K562 (cell line): ENCODE data around the gene SUMF2.

Experiments used
- ADNP ChIP-seq: fragments of 200-800 bp; sonication (Bioruptor generic); IDR thresholded peaks from 2 replicates; pipeline ENCODE4 v1.6.1; 2016; ENCODE audit warnings: missing genetic modification characterization, missing compliant biosample characterization
- CBFB ChIP-seq: sonication (generic); formaldehyde crosslinking; IDR thresholded peaks from 2 replicates; pipeline ENCODE4 v1.4.0; 2020; ENCODE audit warnings: mild to moderate bottlenecking, missing genetic modification reagents
- CCAR2 ChIP-seq: fragments of 200-400 bp; formaldehyde crosslinking; IDR thresholded peaks from 2 replicates; pipeline ENCODE4 v1.6.1; 2017; ENCODE audit warnings: mild to moderate bottlenecking, low read depth, low read length
- KDM4B ChIP-seq, 2 experiments: fragments of 450-650 bp in 1 of 2; sonication (generic) in 1 of 2; IDR thresholded peaks; 2 replicates each; pipeline ENCODE4 v1.6.1; 2016 to 2017; ENCODE audit warnings: borderline replicate concordance in 2 of 2, antibody characterized with exemption in 1 of 2, low read depth in 1 of 2, mild to moderate bottlenecking in 1 of 2
- SPI1 ChIP-seq: IDR thresholded peaks from 2 replicates; pipeline ENCODE4 v1.6.1; 2011; ENCODE audit warnings: low read depth, low read length, control low read depth, borderline replicate concordance
- TBL1XR1 ChIP-seq, 2 experiments: IDR thresholded peaks; 2 replicates each; pipeline ENCODE4 v1.6.1; 2012; ENCODE audit warnings: improper control_type of control experiment in 2 of 2, low read length in 2 of 2, mild to moderate bottlenecking in 1 of 2
- ZNF146 ChIP-seq: IDR thresholded peaks from one replicate; pipeline ENCODE4 v1.6.1; 2018; ENCODE audit warnings: missing compliant biosample characterization; ENCODE audit not compliant: unreplicated experiment
- TF ChIP-seq, protein P1 (sequence below), 3 experiments: IDR thresholded peaks in 2 of 3; conservative IDR thresholded peaks in 1 of 3; 2 replicates each; pipeline ENCODE4 v1.5.1; 2011 to 2012; ENCODE audit warnings: low read length in 3 of 3, mild to moderate bottlenecking in 3 of 3, control low read depth in 2 of 3, improper control_type of control experiment in 1 of 3, inconsistent platforms in 1 of 3, low read depth in 1 of 3, mixed read lengths in 1 of 3, moderate library complexity in 1 of 3; ENCODE audit not compliant: insufficient read depth in 2 of 3
- TF ChIP-seq, protein P2 (sequence below): sonication (generic); formaldehyde crosslinking; IDR thresholded peaks from 2 replicates; pipeline ENCODE4 v1.8.1; 2023; ENCODE audit warnings: mild to moderate bottlenecking, missing genetic modification reagents
- TF ChIP-seq, protein P3 (sequence below): sonication (generic); formaldehyde crosslinking; IDR thresholded peaks from 2 replicates; pipeline ENCODE4 v1.8.0; 2023; ENCODE audit warnings: mild to moderate bottlenecking, missing genetic modification reagents

DNA sequence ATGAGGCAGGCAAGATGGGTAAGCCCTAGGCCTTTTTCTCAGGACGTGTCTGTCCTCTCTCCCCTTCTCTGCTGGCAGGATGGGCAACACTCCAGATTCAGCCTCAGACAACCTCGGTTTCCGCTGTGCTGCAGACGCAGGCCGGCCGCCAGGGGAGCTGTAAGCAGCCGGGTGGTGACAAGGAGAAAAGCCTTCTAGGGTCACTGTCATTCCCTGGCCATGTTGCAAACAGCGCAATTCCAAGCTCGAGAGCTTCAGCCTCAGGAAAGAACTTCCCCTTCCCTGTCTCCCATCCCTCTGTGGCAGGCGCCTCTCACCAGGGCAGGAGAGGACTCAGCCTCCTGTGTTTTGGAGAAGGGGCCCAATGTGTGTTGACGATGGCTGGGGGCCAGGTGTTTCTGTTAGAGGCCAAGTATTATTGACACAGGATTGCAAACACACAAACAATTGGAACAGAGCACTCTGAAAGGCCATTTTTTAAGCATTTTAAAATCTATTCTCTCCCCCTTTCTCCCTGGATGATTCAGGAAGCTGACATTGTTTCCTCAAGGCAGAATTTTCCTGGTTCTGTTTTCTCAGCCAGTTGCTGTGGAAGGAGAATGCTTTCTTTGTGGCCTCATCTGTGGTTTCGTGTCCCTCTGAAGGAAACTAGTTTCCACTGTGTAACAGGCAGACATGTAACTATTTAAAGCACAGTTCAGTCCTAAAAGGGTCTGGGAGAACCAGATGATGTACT, 15.5 kb downstream of the SUMF2 start:
- TF ChIP-seq, protein P1, sequence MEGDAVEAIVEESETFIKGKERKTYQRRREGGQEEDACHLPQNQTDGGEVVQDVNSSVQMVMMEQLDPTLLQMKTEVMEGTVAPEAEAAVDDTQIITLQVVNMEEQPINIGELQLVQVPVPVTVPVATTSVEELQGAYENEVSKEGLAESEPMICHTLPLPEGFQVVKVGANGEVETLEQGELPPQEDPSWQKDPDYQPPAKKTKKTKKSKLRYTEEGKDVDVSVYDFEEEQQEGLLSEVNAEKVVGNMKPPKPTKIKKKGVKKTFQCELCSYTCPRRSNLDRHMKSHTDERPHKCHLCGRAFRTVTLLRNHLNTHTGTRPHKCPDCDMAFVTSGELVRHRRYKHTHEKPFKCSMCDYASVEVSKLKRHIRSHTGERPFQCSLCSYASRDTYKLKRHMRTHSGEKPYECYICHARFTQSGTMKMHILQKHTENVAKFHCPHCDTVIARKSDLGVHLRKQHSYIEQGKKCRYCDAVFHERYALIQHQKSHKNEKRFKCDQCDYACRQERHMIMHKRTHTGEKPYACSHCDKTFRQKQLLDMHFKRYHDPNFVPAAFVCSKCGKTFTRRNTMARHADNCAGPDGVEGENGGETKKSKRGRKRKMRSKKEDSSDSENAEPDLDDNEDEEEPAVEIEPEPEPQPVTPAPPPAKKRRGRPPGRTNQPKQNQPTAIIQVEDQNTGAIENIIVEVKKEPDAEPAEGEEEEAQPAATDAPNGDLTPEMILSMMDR (IDR thresholded peaks at IDR 0.05 in 2 of 3, conservative IDR thresholded peaks at IDR 0.05 in 1 of 3; ENCODE audit: insufficient read depth in 2 of 3, low read depth in 1 of 3, low read length in 3 of 3), result no peak
- TF ChIP-seq, protein P2, sequence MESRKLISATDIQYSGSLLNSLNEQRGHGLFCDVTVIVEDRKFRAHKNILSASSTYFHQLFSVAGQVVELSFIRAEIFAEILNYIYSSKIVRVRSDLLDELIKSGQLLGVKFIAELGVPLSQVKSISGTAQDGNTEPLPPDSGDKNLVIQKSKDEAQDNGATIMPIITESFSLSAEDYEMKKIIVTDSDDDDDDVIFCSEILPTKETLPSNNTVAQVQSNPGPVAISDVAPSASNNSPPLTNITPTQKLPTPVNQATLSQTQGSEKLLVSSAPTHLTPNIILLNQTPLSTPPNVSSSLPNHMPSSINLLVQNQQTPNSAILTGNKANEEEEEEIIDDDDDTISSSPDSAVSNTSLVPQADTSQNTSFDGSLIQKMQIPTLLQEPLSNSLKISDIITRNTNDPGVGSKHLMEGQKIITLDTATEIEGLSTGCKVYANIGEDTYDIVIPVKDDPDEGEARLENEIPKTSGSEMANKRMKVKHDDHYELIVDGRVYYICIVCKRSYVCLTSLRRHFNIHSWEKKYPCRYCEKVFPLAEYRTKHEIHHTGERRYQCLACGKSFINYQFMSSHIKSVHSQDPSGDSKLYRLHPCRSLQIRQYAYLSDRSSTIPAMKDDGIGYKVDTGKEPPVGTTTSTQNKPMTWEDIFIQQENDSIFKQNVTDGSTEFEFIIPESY (CRISPR knock-in tag), result no peak
- no peak for TF ChIP-seq KDM4B (IDR thresholded peaks at IDR 0.05; ENCODE audit: borderline replicate concordance in 2 of 2, low read depth in 1 of 2)
- TF ChIP-seq, protein P3, sequence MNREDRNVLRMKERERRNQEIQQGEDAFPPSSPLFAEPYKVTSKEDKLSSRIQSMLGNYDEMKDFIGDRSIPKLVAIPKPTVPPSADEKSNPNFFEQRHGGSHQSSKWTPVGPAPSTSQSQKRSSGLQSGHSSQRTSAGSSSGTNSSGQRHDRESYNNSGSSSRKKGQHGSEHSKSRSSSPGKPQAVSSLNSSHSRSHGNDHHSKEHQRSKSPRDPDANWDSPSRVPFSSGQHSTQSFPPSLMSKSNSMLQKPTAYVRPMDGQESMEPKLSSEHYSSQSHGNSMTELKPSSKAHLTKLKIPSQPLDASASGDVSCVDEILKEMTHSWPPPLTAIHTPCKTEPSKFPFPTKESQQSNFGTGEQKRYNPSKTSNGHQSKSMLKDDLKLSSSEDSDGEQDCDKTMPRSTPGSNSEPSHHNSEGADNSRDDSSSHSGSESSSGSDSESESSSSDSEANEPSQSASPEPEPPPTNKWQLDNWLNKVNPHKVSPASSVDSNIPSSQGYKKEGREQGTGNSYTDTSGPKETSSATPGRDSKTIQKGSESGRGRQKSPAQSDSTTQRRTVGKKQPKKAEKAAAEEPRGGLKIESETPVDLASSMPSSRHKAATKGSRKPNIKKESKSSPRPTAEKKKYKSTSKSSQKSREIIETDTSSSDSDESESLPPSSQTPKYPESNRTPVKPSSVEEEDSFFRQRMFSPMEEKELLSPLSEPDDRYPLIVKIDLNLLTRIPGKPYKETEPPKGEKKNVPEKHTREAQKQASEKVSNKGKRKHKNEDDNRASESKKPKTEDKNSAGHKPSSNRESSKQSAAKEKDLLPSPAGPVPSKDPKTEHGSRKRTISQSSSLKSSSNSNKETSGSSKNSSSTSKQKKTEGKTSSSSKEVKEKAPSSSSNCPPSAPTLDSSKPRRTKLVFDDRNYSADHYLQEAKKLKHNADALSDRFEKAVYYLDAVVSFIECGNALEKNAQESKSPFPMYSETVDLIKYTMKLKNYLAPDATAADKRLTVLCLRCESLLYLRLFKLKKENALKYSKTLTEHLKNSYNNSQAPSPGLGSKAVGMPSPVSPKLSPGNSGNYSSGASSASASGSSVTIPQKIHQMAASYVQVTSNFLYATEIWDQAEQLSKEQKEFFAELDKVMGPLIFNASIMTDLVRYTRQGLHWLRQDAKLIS (CRISPR knock-in tag), result no peak
- TF ChIP-seq TBL1XR1 (IDR thresholded peaks at IDR 0.05; ENCODE audit: low read length in 2 of 2), result no peak
- no peak for TF ChIP-seq ZNF146 (CRISPR knock-in tag)
- TF ChIP-seq CCAR2, result no peak
- no peak for TF ChIP-seq SPI1
- TF ChIP-seq CBFB (CRISPR knock-in tag), result no peak
- no peak for TF ChIP-seq ADNP
